Esophagus muscularis mucosa (tissue), 4 donors: Measurements from ENCODE around the gene CAPN2. TPM values are rescaled to one million over a fixed set of nuclear protein-coding genes. Genes with fewer than 3 reads are reported as not detected.

ENCODE experiments used
- DNase-seq: peaks from one replicate; pipeline ENCODE4 v3.0.0-alpha.2; 2017; ENCODE audit errors: extremely low spot score
- H3K27ac ChIP-seq, 4 donors: fragments of 200-600 bp; sonication (generic); replicated peaks in 1 of 4; 1 replicate in 3 of 4; 2 replicates in 1 of 4; pipeline ENCODE4 v1.5.1; 2016 to 2019; ENCODE audit warnings: mild to moderate bottlenecking in 1 of 4
- H3K27me3 ChIP-seq, 4 donors: fragments of 200-600 bp; sonication (generic); one replicate each; pipeline versions ENCODE4 v1.5.1 to v1.6.0; 2016 to 2019
- H3K36me3 ChIP-seq, 4 donors: fragments of 200-600 bp; sonication (generic); one replicate each; pipeline ENCODE4 v1.5.1; 2016 to 2019
- H3K4me1 ChIP-seq, 4 donors: fragments of 200-600 bp; sonication (generic); one replicate each; pipeline ENCODE4 v1.5.1; 2016 to 2019
- H3K4me3 ChIP-seq, 4 donors: fragments of 200-600 bp; sonication (generic); 1 replicate in 2 of 4; 2 replicates in 2 of 4; pipeline ENCODE4 v1.5.1; 2016 to 2019; ENCODE audit warnings: mild to moderate bottlenecking in 4 of 4, moderate library complexity in 1 of 4
- H3K9me3 ChIP-seq, 4 donors: fragments of 200-600 bp; sonication (generic); 1 replicate in 3 of 4; 2 replicates in 1 of 4; pipeline ENCODE4 v1.5.1; 2016 to 2019
- EP300 ChIP-seq: sonication (generic); formaldehyde crosslinking; IDR thresholded peaks from one replicate; pipeline ENCODE4 v1.6.1; 2017; ENCODE audit warnings: antibody characterized with exemption
- POLR2A ChIP-seq: fragments of 450-650 bp; IDR thresholded peaks from one replicate; pipeline ENCODE4 v1.6.1; 2017; ENCODE audit warnings: antibody characterized with exemption, moderate library complexity, mild to moderate bottlenecking, low read depth
- POLR2AphosphoS5 ChIP-seq, 2 donors: sonication (generic); formaldehyde crosslinking; IDR thresholded peaks; one replicate each; pipeline ENCODE4 v1.6.1; 2017; ENCODE audit warnings: antibody characterized with exemption in 2 of 2
- WGBS: methylation state at CpG from one replicate; pipeline ENCODE4 v1.1.5; 2018; 5-methylcytosine and 5-hydroxymethylcytosine counted together
- intact Hi-C: fragments of 100-400 bp; cut with DNase I; formaldehyde crosslinking; loops from one replicate; pipeline ENCODE4 v1.15.1; 2023
- total RNA-seq, 4 donors: library from RNA; depleted of rRNA; stranded (reverse); fragments of >200 nt; gene quantifications; one replicate each; pipeline versions ENCODE4 v1.1.0 to v1.2.1, GENCODE V29; 2016
- TF ChIP-seq, protein P1 (sequence below), 3 experiments: fragments of 200-600 bp in 2 of 3; fragments of 450-650 bp in 1 of 3; sonication (generic) in 2 of 3; IDR thresholded peaks; one replicate each; pipeline ENCODE4 v1.5.1; 2017 to 2019; ENCODE audit warnings: antibody characterized with exemption in 3 of 3, mild to moderate bottlenecking in 2 of 3, moderate library complexity in 1 of 3

Gene CAPN2
- total RNA-seq, 4 donors from 2014 or later, result 91.9 to 231 (median 161) TPM

DNA sequence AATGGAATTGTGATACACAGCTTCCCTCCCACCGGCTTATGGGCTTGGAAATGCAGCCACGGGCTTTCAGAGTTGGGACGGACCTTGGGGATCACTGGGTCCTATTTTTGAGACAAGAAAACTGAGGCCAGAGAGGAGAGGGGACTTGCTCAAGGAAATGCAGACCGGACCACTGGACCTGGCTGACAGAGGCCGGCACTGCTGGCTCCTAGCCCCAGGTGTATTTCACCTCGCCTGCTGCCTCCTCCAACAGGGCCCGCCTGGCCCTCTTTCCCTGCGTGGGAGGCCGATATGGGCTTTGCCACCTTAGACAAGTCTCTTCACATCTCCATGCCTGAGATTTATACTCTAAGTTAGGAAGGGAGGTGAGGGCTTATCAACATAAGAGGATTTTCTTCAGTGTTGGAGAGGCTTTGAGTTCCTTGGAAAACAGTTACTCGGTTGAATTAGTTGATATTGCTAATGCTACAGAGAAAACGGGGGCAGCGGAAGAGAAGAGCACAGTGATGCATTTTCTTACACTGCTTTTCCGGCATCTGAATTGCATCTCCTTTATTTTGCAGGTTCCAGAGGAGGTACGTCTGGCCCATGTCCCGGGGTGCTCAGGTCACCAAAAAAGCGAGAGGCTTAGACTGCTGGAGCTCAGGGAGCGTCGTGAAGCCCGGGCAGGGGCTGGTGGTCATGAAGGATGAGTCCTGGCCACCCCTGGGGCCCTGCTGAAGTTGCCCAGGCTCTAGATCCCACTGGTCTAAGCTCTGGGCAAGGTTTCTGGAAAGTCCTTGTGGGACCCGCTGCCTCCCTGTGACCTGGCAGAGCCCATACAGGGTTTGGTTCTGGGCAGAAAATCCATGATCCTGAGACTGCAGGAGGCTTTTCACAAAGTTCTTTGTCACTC lies 44.7 kb downstream of the CAPN2 start:
- Histone ChIP-seq H3K27me3 (no peaks in the 10 kb centered on the region), H3K9me3 (no peaks in the 10 kb centered on the region), H3K4me1 (peaks cover 0 to 4% (median 0%) of the 10 kb centered on the region in 4 donors), H3K4me3 (no peak overlapping the region), H3K36me3 (peaks cover 69 to 100% (median 100%) of the 10 kb centered on the region in 4 donors), H3K27ac (no peak overlapping the region)
- 90% methylated on average over 19 of the region's 20 CpGs for WGBS
- no peak for TF ChIP-seq POLR2AphosphoS5 (IDR thresholded peaks at IDR 0.05)
- no peak for TF ChIP-seq POLR2A
- TF ChIP-seq EP300, result no peak
- TF ChIP-seq, protein P1, sequence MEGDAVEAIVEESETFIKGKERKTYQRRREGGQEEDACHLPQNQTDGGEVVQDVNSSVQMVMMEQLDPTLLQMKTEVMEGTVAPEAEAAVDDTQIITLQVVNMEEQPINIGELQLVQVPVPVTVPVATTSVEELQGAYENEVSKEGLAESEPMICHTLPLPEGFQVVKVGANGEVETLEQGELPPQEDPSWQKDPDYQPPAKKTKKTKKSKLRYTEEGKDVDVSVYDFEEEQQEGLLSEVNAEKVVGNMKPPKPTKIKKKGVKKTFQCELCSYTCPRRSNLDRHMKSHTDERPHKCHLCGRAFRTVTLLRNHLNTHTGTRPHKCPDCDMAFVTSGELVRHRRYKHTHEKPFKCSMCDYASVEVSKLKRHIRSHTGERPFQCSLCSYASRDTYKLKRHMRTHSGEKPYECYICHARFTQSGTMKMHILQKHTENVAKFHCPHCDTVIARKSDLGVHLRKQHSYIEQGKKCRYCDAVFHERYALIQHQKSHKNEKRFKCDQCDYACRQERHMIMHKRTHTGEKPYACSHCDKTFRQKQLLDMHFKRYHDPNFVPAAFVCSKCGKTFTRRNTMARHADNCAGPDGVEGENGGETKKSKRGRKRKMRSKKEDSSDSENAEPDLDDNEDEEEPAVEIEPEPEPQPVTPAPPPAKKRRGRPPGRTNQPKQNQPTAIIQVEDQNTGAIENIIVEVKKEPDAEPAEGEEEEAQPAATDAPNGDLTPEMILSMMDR (IDR thresholded peaks at IDR 0.05), result no peak
- no peak for DNase-seq
- intact Hi-C loops, result no loop called here

GRCh38 chr1:223758734-223759133 lies 46.4 kb downstream of the CAPN2 start:
- Histone ChIP-seq H3K4me3 (no peak overlapping the region), H3K4me1 (peaks cover 0 to 4% (median 0%) of the 10 kb centered on the region in 4 donors), H3K27me3 (no peaks in the 10 kb centered on the region), H3K27ac (no peak overlapping the region), H3K36me3 (peaks cover 70 to 100% (median 100%) of the 10 kb centered on the region in 4 donors), H3K9me3 (no peaks in the 10 kb centered on the region)
- WGBS, result 96% methylated on average over 9 of the region's 9 CpGs
- TF ChIP-seq, protein P1 (IDR thresholded peaks at IDR 0.05), result no peak
- TF ChIP-seq POLR2A, result no peak
- TF ChIP-seq EP300, result no peak
- no peak for TF ChIP-seq POLR2AphosphoS5 (IDR thresholded peaks at IDR 0.05)
- intact Hi-C loops, result no loop called here
- DNase-seq, result no peak

- Histone ChIP-seq H3K4me3 (no peak overlapping the region), H3K4me1 (peaks cover 0 to 4% (median 0%) of the 10 kb centered on the region in 4 donors), H3K27me3 (no peaks in the 10 kb centered on the region), H3K27ac (no peak overlapping the region), H3K36me3 (peaks cover 74 to 100% (median 100%) of the 10 kb centered on the region in 4 donors), H3K9me3 (no peaks in the 10 kb centered on the region)
- WGBS, result 86% methylated on average over 13 of the region's 13 CpGs
- TF ChIP-seq EP300 (no peak), POLR2AphosphoS5 (IDR thresholded peaks at IDR 0.05) (no peak), POLR2A (no peak)
- TF ChIP-seq, protein P1 (IDR thresholded peaks at IDR 0.05), result no peak
- no peak for DNase-seq
- intact Hi-C loops, result no loop called here
Observed at GRCh38 chr1:223759273-223759672, 46.9 kb downstream of the CAPN2 start.

DNA sequence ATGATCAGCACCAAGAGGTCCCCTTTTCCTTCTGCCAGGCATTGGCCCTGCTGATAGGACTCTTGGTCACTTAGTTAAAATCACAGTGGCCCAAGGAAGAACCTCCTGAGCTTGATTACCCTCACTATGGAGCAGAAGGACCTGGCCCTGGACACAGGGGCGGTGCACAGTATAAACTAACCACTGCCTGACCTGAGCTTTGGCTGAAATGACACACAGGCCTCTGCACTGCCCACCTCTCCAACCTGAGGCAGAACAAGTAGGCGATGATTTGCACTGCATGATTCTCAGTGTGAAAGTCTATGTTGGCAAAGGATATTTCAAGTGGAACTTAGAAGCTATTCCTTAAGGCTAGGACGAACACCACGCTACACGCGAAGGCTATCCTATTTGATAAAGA lies 48.5 kb downstream of the CAPN2 start:
- intact Hi-C loops, result no loop called here
- Histone ChIP-seq H3K9me3 (no peaks in the 10 kb centered on the region), H3K4me1 (peaks cover 0 to 4% (median 0%) of the 10 kb centered on the region in 4 donors), H3K36me3 (peaks cover 72 to 100% (median 100%) of the 10 kb centered on the region in 4 donors), H3K27ac (no peak overlapping the region), H3K27me3 (no peaks in the 10 kb centered on the region), H3K4me3 (no peak overlapping the region)
- 85% methylated on average over 6 of the region's 6 CpGs for WGBS
- TF ChIP-seq EP300 (no peak), POLR2AphosphoS5 (IDR thresholded peaks at IDR 0.05) (no peak), POLR2A (no peak)
- TF ChIP-seq, protein P1 (IDR thresholded peaks at IDR 0.05), result no peak
- DNase-seq, result no peak
